GM10847 (cell line): ENCODE measurements around the gene MYBPC3.

Experiments
- POLR2A ChIP-seq: IDR thresholded peaks from 2 replicates; pipeline ENCODE4 v1.6.1; 2011; ENCODE audit not compliant: insufficient read length; ENCODE audit errors: extremely low read depth

MYBPC3 gene

GRCh38 chr11:47375546-47376085 lies 23.1 kb upstream of the MYBPC3 start:
- TF ChIP-seq POLR2A = no peak

DNA sequence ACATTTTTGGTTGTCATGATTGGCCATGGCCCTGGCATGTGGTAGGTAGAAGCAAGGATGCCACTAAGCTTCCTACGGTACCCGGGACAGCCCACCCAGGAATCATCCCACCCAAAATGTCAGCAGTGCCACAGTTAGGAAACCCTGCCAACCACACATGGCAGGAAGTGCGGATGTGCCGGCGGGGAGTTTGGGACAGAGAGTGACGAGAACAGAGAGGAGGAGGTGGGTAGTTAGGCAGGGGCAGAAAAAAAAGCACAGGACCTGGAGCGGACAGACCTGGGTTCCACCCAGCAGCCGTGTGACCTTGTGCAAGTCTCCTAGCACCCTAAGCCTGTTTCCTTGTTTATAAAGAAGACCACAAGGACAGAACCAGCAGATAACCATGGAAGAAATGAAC lies 22.5 kb upstream of the MYBPC3 start:
- no peak for TF ChIP-seq POLR2A

- TF ChIP-seq POLR2A = no peak
Measured at GRCh38 chr11:47374720-47375019, 22.2 kb upstream of the MYBPC3 start.

- no peak for TF ChIP-seq POLR2A
Measured at GRCh38 chr11:47373876-47374719, 21.6 kb upstream of the MYBPC3 start.

DNA sequence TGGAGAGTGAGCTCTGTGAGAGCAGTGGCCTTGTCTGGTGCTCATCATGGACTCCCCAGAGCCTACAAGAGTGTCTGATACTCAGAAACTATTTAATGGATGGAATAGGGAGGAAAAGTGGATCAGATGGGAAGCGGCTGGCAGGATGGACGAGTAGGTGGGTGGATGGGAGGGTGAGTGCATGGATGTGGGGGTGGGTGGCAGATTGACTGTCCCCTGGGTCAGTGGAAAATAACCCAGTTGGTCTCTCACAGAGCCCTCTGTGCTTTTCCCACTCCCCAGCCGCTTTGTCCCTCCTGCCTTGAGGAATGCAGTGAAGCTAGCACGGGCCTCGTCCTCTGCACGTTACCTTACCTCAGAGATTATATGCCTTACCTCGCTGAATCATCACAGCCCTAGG lies 19.9 kb upstream of the MYBPC3 start:
- TF ChIP-seq POLR2A = no peak

- no peak for TF ChIP-seq POLR2A
Measured at GRCh38 chr11:47369676-47370075, 17.2 kb upstream of the MYBPC3 start.

DNA sequence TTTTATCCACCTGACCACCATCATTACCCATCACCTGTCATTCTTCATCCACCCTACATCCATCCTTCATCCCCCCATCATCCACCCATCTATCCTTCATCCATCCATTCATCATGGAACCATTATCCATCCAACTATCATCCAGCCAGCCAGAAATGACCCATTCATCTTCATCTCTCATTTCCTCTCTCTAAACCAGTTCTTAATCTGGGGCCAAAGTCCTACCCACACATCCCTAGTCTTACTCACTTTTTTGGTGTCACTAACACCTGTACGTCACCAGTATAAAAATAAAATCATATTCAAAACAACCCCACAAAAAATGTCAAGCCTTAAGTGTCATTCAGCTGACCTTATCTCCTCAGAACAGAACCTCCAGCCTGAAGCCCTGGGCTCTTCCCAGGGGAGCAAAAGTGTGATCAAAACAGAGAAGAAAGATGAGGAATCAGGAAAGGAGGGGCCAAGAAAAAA lies 13.6 kb upstream of the MYBPC3 start:
- no peak for TF ChIP-seq POLR2A

DNA sequence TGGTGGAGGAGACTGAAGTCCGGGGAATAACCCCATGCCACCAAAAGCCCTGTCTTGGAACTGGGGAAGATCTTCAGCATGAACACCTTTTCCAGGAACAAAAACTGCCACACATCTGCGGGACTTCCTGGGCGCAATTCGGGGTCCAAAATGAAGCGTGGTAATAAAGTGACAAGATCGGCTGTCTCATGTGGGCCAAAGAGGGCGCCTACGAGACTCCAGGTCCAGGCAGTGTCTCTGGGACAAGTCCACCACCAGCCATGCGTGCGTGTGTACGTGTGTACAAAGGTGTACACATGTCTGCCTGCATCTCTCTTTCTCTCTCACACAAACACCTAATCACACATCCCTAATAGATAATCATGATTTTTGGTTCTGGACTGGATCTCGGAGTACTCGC lies 8.9 kb upstream of the MYBPC3 start:
- no peak for TF ChIP-seq POLR2A

DNA sequence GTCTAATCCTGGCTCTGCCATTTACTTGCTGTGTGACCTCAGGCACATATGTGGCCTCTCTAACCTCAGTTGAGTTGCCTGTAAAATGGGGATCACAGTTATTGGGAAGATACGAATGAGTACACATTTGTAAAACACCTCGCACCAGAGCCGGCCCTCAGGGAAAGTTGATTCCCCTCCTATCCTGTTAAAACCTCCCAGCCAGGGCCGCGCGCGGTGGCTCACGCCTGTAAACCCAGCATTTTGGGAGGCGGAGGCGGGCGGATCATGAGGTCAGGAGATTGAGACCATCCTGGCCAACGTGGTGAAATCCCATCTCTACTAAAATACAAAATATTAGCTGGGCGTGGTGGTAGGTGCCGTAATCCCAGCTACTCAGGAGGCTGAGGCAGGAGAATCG lies 7.8 kb upstream of the MYBPC3 start:
- no peak for TF ChIP-seq POLR2A

GRCh38 chr11:47359586-47359985 lies 7.1 kb upstream of the MYBPC3 start:
- TF ChIP-seq POLR2A = no peak

DNA sequence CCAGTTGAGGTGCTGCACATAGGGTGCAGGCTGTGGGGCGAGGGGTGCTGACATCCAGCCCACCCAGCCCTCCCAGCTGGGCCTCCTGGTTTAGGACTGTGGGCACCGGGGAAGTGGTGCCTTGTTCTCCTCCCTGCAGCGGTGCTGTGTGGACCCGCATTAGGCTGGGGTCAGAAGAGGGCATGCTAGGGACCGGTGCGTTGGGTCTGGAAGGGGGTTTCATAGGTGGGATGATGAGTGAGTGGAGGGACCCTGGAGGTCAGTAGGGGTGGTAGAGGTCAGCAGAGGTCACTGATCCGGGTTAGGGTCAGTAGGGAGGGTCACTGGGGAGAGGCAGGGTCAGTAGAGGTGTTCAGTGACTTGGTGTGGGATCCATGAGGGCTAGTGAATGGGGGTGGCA lies 6.7 kb upstream of the MYBPC3 start:
- no peak for TF ChIP-seq POLR2A

DNA sequence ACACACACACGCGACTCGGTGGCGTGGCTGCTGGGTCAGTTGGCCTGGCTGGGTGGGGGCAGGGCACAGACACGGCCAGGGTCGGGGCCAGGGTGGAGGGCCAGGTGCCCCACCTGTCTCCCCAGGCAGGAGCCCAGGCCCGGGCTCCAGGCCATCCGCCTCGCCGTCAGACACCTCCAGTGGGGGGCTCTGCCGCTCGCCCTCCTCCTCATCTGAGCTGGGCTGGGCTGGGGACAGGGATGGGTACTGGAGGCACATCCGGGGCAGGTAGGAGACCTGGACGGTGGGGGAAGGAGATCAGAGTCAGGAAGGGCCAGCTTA lies 6.2 kb upstream of the MYBPC3 start:
- no peak for TF ChIP-seq POLR2A

DNA sequence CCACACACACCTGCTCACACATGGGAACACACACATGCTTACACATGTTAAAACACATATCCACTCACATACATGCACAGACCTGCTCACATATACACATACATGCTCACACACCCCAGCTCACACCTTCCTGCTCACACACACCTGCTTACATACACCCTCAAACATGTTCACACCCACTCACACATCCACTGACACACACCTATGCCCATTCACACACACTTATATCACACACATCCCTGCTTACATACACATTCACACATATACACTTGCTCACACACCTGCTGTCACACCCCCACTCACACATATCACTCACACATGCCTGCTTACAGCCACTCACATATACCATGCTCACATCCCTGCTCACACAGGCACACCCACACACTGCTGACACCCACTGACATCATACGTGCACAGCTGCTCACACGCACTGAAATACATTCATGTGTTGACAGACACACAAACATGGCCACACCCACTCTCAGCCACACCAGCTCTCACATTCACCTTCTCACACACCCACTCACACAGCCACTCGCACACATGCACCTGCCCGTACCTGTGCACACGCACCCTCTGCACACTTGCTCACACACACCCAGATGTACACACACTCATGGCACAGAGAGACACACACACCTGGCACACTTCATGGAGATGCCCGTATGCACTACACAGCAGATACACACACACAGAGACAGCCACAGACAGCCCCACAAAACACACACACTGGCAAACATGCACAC lies 5.7 kb upstream of the MYBPC3 start:
- no peak for TF ChIP-seq POLR2A

- TF ChIP-seq POLR2A = no peak
Measured at GRCh38 chr11:47356998-47357329, 4.5 kb upstream of the MYBPC3 start.

- TF ChIP-seq POLR2A = no peak
Measured at GRCh38 chr11:47356129-47356997, 3.9 kb upstream of the MYBPC3 start.
